K562 (cell line): ENCODE data around the gene FCSK. TPM values are rescaled to one million over a fixed set of nuclear protein-coding genes. Genes with fewer than 3 reads are reported as not detected.
A peak's percentile ranks its signal among the peaks of the same experiment; 100 is the strongest.

Experiments
- CAMTA2 ChIP-seq: fragments of 250-450 bp; sonication (Bioruptor Pico); conservative IDR thresholded peaks from 2 replicates; pipeline ENCODE4 v1.5.1; 2022
- CHD1 ChIP-seq: fragments of 200-600 bp; sonication (generic); IDR thresholded peaks from one replicate; pipeline ENCODE4 v1.6.1; 2012; ENCODE audit warnings: mild to moderate bottlenecking, moderate library complexity, low read length, inconsistent platforms
- COPS2 ChIP-seq: fragments of 450-650 bp; conservative IDR thresholded peaks from 2 replicates; pipeline ENCODE4 v1.6.1; 2016; ENCODE audit warnings: mild to moderate bottlenecking, moderate library complexity
- CREBBP ChIP-seq: IDR thresholded peaks from one replicate; pipeline ENCODE4 v1.6.1; 2012; ENCODE audit warnings: low read depth, mild to moderate bottlenecking, control low read depth, inconsistent platforms, low read length
- DIDO1 ChIP-seq: fragments of 450-650 bp; IDR thresholded peaks from 2 replicates; pipeline ENCODE4 v1.6.1; 2016; ENCODE audit warnings: low read depth, missing biosample characterization, missing genetic modification characterization
- EGR1 ChIP-seq: fragments of 450-650 bp; conservative IDR thresholded peaks from 2 replicates; pipeline ENCODE4 v1.6.1; 2017; ENCODE audit warnings: mild to moderate bottlenecking
- FUS ChIP-seq: fragments of 200-400 bp; formaldehyde crosslinking; optimal IDR thresholded peaks from 2 replicates; pipeline ENCODE3; 2017; ENCODE audit warnings: low read depth, low read length
- GABPB1 ChIP-seq: sonication (generic); formaldehyde crosslinking; IDR thresholded peaks from 2 replicates; pipeline ENCODE4 v1.8.0; 2022; ENCODE audit warnings: mild to moderate bottlenecking, missing genetic modification reagents
- OTX1 ChIP-seq: fragments of 450-650 bp; formaldehyde crosslinking; IDR thresholded peaks from 2 replicates; pipeline ENCODE4 v1.4.0; 2022; ENCODE audit warnings: mild to moderate bottlenecking
- PRMT5 ChIP-seq: sonication (generic); formaldehyde crosslinking; IDR thresholded peaks from 2 replicates; pipeline ENCODE4 v1.5.0; 2020; ENCODE audit warnings: missing genetic modification reagents
- PTTG1 ChIP-seq: fragments of 450-650 bp; IDR thresholded peaks from 2 replicates; pipeline ENCODE4 v1.6.1; 2016; ENCODE audit warnings: low read depth, mild to moderate bottlenecking, missing genetic modification characterization, missing compliant biosample characterization
- RAD51 ChIP-seq: fragments of 450-650 bp; IDR thresholded peaks from 2 replicates; pipeline ENCODE4 v1.7.1; 2016; ENCODE audit warnings: low read depth, mild to moderate bottlenecking, borderline replicate concordance
- RUNX1 ChIP-seq: sonication (generic); IDR thresholded peaks from 2 replicates; pipeline ENCODE4 v1.6.1; 2016; ENCODE audit warnings: antibody characterized with exemption, low read depth
- SAFB ChIP-seq: fragments of 200-400 bp; formaldehyde crosslinking; IDR thresholded peaks from 2 replicates; pipeline ENCODE4 v1.6.1; 2017; ENCODE audit warnings: low read depth, low read length, borderline replicate concordance
- SMAD3 ChIP-seq: fragments of 450-650 bp; formaldehyde crosslinking; conservative IDR thresholded peaks from 2 replicates; pipeline ENCODE4 v1.4.0; 2020; ENCODE audit warnings: mild to moderate bottlenecking
- STAT5A ChIP-seq: IDR thresholded peaks from 2 replicates; pipeline ENCODE4 v1.6.1; 2012; ENCODE audit warnings: low read length, inconsistent platforms, borderline replicate concordance
- TARDBP ChIP-seq: fragments of 450-650 bp; IDR thresholded peaks from 2 replicates; pipeline ENCODE4 v1.6.1; 2016
- TSC22D4 ChIP-seq: fragments of 450-650 bp; IDR thresholded peaks from 2 replicates; pipeline ENCODE4 v1.6.1; 2016; ENCODE audit warnings: missing genetic modification characterization, missing biosample characterization, control low read depth
- ZBTB49 ChIP-seq: sonication (generic); formaldehyde crosslinking; IDR thresholded peaks from 2 replicates; pipeline ENCODE4 v1.8.0; 2022; ENCODE audit warnings: missing genetic modification reagents, mild to moderate bottlenecking, borderline replicate concordance
- ZBTB5 ChIP-seq: fragments of 450-650 bp; IDR thresholded peaks from 2 replicates; pipeline ENCODE4 v1.6.1; 2017; ENCODE audit warnings: antibody characterized with exemption
- ZNF668 ChIP-seq: fragments of 250-450 bp; sonication (Bioruptor Pico); IDR thresholded peaks from 2 replicates; pipeline ENCODE4 v1.8.0; 2022; ENCODE audit warnings: mild to moderate bottlenecking, inconsistent platforms
- ZNF785 ChIP-seq: fragments of 250-450 bp; sonication (Bioruptor Pico); IDR thresholded peaks from 2 replicates; pipeline ENCODE4 v1.4.0; 2020; ENCODE audit warnings: mild to moderate bottlenecking
- polyA plus RNA-seq, 8 experiments: library from polyadenylated mRNA; depleted of rRNA in 4 of 8; stranded (reverse) in 5 of 8; unstranded in 3 of 8; fragments of >200 nt; fragmentation: Nextera tagmentation in 2 of 8; fragmentation: Illumina TruSeq in 1 of 8; extraction: Ambion mirVana in 2 of 8; extraction: Trizol in 1 of 8; gene quantifications; 2 replicates each; pipeline versions ENCODE4 v1.2.1 to v1.2.3, GENCODE V29; 2011 to 2014; ENCODE audit warnings: inconsistent platforms in 1 of 8, missing spikeins in 1 of 8
- total RNA-seq, 7 experiments: library from RNA; depleted of rRNA in 6 of 7; stranded (reverse); fragments of >200 nt in 6 of 7; fragmentation: Illumina TruSeq in 2 of 7; extraction: Trizol in 2 of 7; gene quantifications; 2 replicates each; pipeline versions ENCODE4 v1.2.1 to v1.2.3, GENCODE V29; 2011 to 2021; ENCODE audit warnings: low replicate concordance in 1 of 7
- TF ChIP-seq, protein P1 (sequence below): fragments of 250-450 bp; sonication (Bioruptor Pico); IDR thresholded peaks from 2 replicates; pipeline ENCODE4 v1.8.0; 2022; ENCODE audit warnings: moderate library complexity, mild to moderate bottlenecking, inconsistent platforms
- TF ChIP-seq, protein P2 (sequence below): fragments of 450-650 bp; formaldehyde crosslinking; conservative IDR thresholded peaks from 2 replicates; pipeline ENCODE4 v1.4.0; 2022; ENCODE audit warnings: mild to moderate bottlenecking, missing genetic modification characterization

The FCSK gene
- total and polyA plus RNA-seq, 9 of the 15 experiments (the other 6 are each of a cell fraction or from before 2014, with no cell fraction given), result 0.92 to 18.6 (median 8.3) TPM

- TF ChIP-seq ZBTB49 (CRISPR knock-in tag) (no peak), ZNF785 (CRISPR knock-in tag) (no peak), STAT5A (no peak), SAFB (no peak), CHD1 (no peak), OTX1 (CRISPR knock-in tag) (no peak), EGR1 (peak; percentile 80), TARDBP (no peak), COPS2 (no peak), SMAD3 (CRISPR knock-in tag) (no peak), RAD51 (0 out of 2 replicates have a peak, but pooled peaks have one; percentile 1), FUS (no peak), TSC22D4 (no peak), ZBTB5 (no peak), GABPB1 (CRISPR knock-in tag) (peak; percentile 62; the same call in 1 of the 2 replicates), ZNF668 (no peak), CAMTA2 (no peak), DIDO1 (tag) (peak; percentile 79), PRMT5 (CRISPR knock-in tag) (no peak), PTTG1 (tag) (no peak), CREBBP (no peak), RUNX1 (no peak)
- TF ChIP-seq, protein P1, sequence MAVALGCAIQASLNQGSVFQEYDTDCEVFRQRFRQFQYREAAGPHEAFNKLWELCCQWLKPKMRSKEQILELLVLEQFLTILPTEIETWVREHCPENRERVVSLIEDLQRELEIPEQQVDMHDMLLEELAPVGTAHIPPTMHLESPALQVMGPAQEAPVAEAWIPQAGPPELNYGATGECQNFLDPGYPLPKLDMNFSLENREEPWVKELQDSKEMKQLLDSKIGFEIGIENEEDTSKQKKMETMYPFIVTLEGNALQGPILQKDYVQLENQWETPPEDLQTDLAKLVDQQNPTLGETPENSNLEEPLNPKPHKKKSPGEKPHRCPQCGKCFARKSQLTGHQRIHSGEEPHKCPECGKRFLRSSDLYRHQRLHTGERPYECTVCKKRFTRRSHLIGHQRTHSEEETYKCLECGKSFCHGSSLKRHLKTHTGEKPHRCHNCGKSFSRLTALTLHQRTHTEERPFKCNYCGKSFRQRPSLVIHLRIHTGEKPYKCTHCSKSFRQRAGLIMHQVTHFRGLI, result no peak
- TF ChIP-seq, protein P2, sequence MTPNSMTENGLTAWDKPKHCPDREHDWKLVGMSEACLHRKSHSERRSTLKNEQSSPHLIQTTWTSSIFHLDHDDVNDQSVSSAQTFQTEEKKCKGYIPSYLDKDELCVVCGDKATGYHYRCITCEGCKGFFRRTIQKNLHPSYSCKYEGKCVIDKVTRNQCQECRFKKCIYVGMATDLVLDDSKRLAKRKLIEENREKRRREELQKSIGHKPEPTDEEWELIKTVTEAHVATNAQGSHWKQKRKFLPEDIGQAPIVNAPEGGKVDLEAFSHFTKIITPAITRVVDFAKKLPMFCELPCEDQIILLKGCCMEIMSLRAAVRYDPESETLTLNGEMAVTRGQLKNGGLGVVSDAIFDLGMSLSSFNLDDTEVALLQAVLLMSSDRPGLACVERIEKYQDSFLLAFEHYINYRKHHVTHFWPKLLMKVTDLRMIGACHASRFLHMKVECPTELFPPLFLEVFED, result no peak
Measured at GRCh38 chr16:70454222-70455034, at the start of gene FCSK (continued).
